ENCODE results near the gene ARHGAP15.

Gene ARHGAP15

GRCh38 chr2:143169105-143169504 lies 39.9 kb downstream of the ARHGAP15 start:
- no peak for DNase-seq (ENCODE audit: low read depth in 3 of 3)

GRCh38 chr2:143171817-143172216 lies 42.6 kb downstream of the ARHGAP15 start:
- no peak for DNase-seq (ENCODE audit: low read depth in 3 of 3)

GRCh38 chr2:143175438-143175837 lies 46.2 kb downstream of the ARHGAP15 start:
- no peak for DNase-seq (ENCODE audit: low read depth in 3 of 3)

- DNase-seq (ENCODE audit: low read depth in 3 of 3): no peak
Observed at GRCh38 chr2:143176606-143177005, 47.4 kb downstream of the ARHGAP15 start.

- no peak for DNase-seq (ENCODE audit: low read depth in 3 of 3)
Observed at GRCh38 chr2:143177096-143177786, 48.0 kb downstream of the ARHGAP15 start.

- DNase-seq (ENCODE audit: low read depth in 3 of 3): no peak
Observed at GRCh38 chr2:143181494-143181893, 52.3 kb downstream of the ARHGAP15 start.

- DNase-seq (ENCODE audit: low read depth in 3 of 3): no peak
Observed at GRCh38 chr2:143182649-143183048, 53.4 kb downstream of the ARHGAP15 start.

- no peak for DNase-seq (ENCODE audit: low read depth in 3 of 3)
Observed at GRCh38 chr2:143183804-143184463, 54.7 kb downstream of the ARHGAP15 start.

GRCh38 chr2:143186876-143187275 lies 57.7 kb downstream of the ARHGAP15 start:
- DNase-seq (ENCODE audit: low read depth in 3 of 3): no peak

GRCh38 chr2:143190431-143190830 lies 61.2 kb downstream of the ARHGAP15 start:
- no peak for DNase-seq (ENCODE audit: low read depth in 3 of 3)

GRCh38 chr2:143192106-143192505 lies 62.9 kb downstream of the ARHGAP15 start:
- no peak for DNase-seq (ENCODE audit: low read depth in 3 of 3)

- no peak for DNase-seq (ENCODE audit: low read depth in 3 of 3)
Observed at GRCh38 chr2:143192716-143193115, 63.5 kb downstream of the ARHGAP15 start.

- no peak for DNase-seq (ENCODE audit: low read depth in 3 of 3)
Observed at GRCh38 chr2:143193121-143193520, 63.9 kb downstream of the ARHGAP15 start.

GRCh38 chr2:143195511-143195910 lies 66.3 kb downstream of the ARHGAP15 start:
- no peak for DNase-seq (ENCODE audit: low read depth in 3 of 3)

GRCh38 chr2:143204062-143204461 lies 74.8 kb downstream of the ARHGAP15 start:
- no peak for DNase-seq (ENCODE audit: low read depth in 3 of 3)

GRCh38 chr2:143205106-143205764 lies 76.0 kb downstream of the ARHGAP15 start:
- no peak for DNase-seq (ENCODE audit: low read depth in 3 of 3)

- no peak for DNase-seq (ENCODE audit: low read depth in 3 of 3)
Observed at GRCh38 chr2:143209570-143210445, 80.6 kb downstream of the ARHGAP15 start.

GRCh38 chr2:143210446-143210819 lies 81.2 kb downstream of the ARHGAP15 start:
- DNase-seq (ENCODE audit: low read depth in 3 of 3): no peak

- no peak for DNase-seq (ENCODE audit: low read depth in 3 of 3)
Observed at GRCh38 chr2:143217512-143218115, 88.4 kb downstream of the ARHGAP15 start.

GRCh38 chr2:143218621-143219020 lies 89.4 kb downstream of the ARHGAP15 start:
- no peak for DNase-seq (ENCODE audit: low read depth in 3 of 3)

GRCh38 chr2:143219266-143219665 lies 90.0 kb downstream of the ARHGAP15 start:
- DNase-seq (ENCODE audit: low read depth in 3 of 3): no peak

- DNase-seq (ENCODE audit: low read depth in 3 of 3): no peak
Observed at GRCh38 chr2:143223556-143223955, 94.3 kb downstream of the ARHGAP15 start.
